DMS 273 (cell line): Measurements from ENCODE around the gene DRICH1.
"Not testable (repeated sequence)": the region's sequence is repeated elsewhere in the genome, so short reads cannot be mapped to it uniquely, and the experiment has no call there.

Source experiments
- DNase-seq: peaks from one replicate; lab custom pipeline; 2025; ENCODE audit not compliant: unreplicated experiment; lab: John Stamatoyannopoulos, UW

Gene DRICH1, protein sequence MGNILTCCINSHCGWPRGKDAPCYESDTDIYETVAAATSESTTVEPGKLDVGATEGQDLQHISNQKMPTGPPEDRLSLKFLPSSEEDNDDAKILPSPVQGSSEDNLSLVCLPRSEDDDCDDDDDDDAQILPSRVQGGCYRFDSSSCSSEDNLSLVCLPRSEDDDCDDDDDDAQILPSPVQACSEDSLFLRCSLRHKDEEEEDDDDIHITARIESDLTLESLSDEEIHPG

DNA sequence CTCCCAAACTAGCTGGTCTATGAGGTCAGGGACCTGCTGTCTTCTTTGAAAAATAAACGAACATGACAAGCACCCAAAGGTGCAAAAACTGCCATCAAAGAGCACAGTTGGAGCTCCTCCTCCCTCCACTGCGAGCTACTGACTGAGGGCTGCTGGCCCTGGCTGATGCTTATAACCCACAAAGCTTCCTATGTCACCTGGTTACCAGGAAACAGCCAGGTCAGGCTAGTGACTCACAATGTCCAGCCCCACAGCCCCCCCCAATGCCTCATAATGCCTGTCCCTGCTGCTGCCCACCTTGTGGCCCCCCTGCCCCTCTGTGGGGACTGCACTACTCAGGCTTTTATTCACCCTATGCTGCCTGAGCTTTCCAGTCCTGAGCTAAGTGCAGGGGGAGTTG, at the start of gene DRICH1:
Gene DRICH1 (minus strand): TSS at position 144 of the 400 bp plus-strand sequence. CDS start 298 bp downstream, outside the sequence.
- DNase-seq = no peak

DNA sequence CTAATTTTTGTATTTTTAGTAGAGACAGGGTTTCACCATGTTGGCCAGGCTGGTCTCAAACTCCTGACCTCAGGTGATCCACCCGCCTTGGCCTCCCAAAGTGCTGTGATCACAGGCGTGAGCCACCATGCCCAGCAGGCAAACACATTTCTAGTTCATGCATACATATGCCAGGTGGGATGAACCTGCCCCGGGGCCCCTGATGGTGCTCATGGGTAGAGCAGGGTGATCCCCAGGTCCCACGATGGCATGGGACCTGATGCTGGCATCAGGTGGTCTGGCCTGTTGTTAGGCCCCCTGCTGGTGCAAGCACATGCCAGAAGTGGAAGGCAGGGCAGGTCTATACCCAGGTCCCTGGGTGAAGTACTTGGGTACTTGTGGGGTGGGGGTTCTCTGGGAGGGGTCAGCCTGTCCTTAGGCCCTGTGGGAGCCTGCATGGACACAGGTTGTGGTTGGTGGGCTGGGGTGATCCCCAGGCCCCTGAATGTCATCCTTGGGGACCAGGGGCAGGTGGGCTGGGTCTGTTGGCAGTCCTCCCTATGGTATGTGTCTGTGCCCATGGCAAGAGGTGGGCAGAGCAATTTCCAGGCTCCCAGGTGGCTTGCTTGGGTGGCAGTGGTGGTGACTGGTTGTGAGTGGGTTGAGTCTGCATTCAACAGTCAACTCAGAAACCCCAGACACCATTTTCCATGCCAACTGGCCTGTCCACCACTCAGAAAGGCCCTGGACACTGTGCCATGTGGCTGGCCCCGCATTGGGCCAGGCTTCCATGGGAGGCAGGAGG, 49.1 kb upstream of the DRICH1 start:
- no peak for DNase-seq

DNA sequence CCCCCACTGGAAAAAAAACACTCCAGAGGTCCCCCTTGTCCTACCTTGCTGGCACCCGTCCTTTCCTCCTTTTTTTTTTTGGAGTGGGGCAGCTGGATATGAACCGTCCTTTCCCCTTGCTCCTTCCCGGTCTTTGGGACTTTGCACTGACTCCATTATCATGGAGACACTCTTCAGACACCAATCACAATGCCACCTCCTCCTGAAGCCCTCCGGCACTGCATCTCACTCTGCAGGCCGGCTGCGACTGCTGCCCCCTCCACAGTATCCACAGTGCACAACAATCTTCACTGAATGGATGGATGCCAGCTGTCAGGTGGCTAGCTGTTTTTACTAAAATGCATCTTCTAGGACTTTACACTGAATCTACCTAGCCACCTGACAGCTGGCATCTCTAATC, 46.0 kb upstream of the DRICH1 start:
- DNase-seq = peak; percentile 66

DNA sequence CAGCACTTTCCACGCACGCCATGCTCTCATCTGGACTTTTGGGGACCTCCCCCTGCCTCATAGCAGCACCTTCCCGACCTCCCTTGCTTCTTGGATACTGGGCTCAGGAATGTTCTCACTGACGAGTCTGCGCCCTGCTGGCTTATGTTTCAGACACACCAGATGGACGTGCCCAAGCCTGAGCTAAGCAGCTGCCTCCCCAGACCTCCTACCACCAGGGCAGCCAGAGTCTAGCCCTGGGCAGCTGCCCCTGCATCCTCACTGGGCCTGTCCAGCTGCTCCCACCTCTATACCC, 45.5 kb upstream of the DRICH1 start:
- peak; percentile 82 for DNase-seq

DNA sequence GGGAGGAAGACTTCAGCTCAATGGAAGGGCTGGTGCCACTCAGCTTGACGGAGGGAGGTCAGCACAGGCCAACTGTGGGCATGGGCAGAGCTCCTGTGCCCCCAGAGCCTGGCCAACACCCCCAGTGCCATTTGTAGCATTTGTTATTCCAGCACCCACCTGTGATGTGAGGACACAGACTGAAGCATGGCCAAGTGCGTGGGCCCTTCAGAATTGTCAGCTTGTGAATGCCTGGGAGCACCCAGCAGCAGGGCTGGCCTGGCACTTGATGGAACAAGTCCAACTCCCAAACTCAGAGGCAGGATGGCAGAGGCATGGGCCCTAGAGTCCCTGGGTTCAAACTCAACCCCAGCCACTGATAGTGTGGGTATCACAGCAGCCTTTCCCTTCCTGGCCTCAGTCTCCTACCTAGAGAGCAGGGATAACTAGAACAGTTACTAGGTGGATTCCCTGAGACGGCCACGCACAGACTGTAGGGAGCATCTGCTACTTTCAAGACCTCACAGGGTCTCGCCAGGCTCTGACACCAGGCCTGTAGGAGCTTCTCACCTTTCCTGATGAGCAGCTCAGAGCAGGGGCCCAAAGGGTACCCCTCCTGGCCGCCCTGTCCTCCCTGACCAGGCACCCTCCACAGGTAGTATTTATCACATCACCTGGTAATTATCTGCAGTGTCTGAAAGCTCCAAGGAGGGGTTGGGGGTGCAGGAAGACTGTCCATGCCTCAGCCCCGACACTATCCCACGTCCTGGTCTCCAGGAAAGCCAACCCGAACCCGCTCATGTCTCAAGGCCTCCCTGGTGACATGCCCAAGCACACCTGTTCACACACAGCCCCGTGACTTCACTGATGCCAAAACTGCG, 45.0 kb upstream of the DRICH1 start:
- DNase-seq = peak; percentile 10

DNA sequence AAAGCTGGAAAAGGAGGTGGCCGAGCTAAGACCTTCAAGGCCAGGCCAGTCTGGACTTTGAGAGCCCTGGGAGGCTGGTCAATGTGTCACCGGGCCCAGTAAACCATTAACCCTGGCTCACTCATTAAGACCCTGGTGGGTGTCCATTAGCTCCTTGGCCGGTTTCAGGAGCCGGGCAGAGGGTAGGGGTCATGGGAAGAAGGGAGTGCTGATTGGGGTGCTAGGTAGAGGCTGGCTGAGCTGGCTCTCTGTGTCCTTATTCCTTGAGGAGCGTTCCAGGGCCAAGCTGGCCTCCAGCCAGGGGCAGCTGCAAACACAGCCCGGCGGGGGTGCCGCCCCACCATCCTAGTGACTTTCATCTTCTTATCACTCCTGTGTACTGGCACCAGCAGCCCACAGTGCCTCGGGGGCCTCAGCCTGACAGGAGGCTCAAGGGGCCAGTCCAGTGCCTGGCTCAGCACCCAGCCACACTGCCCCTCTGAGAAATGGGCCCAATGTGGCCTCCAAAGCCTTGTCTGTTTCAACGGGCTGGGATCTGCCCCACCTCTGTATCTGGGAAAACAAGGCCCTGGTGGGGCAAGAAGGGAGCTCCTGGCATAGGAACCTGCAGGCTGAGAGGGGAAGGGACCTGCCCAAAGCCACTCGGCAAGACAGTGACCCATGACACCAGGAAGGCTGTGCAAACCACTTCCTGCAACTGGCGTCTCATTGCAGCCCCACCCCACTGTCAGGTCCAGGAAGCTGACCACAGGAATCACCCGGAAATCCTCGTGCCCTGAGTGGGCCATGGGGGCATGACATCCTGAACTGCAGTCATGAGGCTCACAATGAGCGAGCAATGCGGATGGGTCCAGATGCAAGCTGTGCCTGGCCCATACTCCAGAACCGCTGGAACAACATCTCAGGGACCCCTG, 43.6 kb upstream of the DRICH1 start:
- peak; percentile 58 for DNase-seq

DNA sequence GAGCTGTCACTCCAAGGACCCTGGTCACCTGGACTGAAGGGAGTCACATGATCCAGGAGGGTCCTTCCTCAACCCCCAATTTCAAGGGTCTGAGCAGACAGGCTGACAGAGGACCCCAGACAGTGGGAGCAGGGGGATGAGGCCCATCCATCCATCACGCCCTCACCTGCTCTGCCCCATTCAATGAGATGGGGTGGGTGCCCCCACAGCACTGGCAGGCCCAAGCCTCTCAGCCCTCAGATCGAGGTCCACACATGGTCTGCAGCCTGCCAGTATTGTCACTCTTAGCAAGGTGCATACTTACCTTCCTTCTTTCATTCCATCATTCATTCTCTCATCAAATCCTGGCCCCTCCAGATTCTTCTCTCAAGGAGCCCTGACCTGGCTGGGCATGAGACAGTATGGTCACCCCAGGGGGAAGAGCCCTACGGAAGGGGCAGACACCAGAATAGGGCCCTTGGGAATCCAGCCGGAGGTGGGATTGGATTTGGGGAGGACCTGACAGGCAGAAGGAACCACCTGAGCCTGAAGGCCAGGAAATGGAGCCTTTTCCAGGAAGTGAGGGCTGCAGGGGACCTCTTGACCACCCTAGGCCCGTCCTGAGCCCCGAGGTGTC, 42.9 kb upstream of the DRICH1 start:
- not testable (repeated sequence) for DNase-seq

DNA sequence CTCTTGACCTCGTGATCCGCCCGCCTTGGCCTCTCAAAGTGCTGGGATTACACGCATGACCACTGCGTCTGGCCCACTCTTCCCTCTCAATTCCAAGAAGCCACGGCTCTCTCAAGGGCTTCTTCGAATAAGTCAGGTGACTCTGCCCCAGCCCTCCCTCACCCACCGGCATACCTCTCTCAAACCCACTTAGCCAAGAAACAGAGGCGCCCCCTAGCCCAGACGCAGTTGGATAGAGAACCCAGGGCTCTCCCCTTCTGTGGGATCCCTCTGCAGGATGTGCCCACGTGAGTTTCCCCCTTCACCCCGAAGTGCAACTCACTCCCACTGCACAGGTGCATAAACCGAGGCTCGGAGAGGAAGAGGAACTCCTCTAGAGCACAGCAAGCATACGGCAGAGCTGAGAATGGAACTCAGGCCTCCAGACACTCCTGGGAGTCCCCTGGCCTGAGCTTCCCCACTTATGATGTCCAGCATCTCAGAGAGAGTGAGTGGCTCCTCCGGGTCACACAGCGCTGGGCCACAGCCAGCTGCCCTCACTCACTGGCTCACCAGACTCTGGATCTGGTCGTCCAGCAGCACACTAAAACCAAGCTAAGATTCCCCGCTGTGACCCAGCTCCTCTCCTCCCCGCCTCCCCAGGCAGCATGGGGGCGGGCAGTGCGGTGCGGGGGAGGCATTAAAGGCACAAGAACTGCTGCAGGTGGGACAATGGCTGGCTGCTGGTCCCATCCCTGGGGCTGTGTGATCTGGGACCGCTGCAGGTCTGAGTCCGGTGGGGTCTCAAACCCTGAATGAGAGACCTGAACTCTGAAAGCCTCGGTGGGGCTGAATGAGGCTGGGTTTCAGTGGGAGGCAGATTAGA, 41.9 kb upstream of the DRICH1 start:
- no peak for DNase-seq

DNA sequence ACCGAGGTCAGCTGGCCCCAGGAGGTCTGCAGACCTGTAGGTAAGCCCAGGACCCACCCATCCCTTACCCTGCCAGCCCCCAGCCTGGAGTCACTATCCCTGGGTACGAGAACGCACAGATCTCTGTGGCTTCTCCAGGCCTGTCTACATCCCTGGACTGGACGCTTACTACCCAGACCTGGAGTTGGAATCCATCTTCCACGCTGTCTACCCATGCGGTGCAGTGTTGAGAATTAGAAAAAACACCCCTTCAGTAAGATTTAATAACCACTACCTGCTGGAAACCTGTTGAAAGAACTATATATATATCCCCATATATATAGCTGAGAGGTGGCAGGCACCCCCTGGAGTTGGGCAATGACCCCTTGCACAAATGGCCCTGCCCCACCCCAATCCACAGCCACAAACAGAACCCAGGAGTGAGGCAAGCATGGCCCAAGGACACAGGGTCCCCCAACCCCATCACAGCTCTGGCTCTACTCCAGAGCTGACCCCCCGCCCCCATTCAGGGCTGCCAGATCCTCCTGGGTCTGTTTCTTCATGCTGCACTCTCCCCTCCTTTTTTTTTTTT, 41.0 kb upstream of the DRICH1 start:
- DNase-seq = no peak

DNA sequence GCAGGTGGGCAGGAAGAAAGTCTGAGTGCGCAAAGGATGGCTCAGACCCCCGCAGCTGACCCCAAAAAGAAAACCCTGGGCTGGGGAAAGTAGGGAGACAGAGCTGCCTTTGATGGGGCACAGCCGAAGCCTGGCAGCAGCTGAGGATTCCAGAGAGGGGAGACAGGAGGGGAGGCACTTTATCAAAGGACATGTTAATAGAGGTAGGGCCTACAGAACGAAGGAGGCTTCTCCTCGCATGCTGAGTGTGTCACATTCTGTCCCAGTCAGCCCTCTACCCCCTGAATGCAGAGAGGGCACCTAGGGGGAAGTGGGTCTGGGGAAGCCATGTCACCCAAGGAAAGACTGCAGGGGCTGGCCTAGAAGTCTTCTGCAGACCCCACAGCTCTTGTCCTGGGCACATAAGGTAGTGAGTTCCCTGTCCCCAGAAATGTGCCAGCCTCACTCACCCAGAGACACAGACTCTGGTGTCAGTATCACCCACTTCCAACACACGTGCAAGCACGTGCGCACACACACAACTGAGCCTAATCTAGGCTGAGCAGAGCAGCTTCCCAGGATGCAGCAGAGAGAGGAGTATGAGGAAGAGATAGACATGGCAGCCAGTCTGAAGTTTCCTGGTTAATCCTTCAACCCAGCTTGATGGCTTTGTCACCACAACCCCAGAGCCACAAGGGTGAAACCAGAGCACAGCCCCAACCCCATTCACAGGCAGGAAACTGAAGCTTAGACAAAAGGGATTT, 40.4 kb upstream of the DRICH1 start:
- not testable (repeated sequence) for DNase-seq

DNA sequence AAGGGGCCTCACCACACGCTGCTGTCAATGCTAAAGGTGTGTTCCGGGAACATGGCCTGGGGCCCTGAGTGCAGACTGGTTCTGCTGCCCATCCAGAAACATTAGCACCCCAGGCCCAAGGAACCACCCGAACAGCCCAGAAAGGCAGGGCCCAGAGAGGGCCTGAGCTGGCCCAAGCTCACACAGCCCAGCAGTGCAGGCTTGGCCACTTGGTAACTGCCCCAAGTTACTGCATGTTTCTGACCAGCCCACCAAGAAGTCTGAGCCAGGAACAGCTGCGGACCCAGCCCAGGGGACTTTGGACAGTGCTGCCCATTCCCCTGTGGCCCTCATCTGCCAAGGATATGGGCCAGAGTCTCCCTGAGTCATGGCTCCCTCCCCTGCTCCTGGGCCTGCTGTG, 39.3 kb upstream of the DRICH1 start:
- not testable (repeated sequence) for DNase-seq

DNA sequence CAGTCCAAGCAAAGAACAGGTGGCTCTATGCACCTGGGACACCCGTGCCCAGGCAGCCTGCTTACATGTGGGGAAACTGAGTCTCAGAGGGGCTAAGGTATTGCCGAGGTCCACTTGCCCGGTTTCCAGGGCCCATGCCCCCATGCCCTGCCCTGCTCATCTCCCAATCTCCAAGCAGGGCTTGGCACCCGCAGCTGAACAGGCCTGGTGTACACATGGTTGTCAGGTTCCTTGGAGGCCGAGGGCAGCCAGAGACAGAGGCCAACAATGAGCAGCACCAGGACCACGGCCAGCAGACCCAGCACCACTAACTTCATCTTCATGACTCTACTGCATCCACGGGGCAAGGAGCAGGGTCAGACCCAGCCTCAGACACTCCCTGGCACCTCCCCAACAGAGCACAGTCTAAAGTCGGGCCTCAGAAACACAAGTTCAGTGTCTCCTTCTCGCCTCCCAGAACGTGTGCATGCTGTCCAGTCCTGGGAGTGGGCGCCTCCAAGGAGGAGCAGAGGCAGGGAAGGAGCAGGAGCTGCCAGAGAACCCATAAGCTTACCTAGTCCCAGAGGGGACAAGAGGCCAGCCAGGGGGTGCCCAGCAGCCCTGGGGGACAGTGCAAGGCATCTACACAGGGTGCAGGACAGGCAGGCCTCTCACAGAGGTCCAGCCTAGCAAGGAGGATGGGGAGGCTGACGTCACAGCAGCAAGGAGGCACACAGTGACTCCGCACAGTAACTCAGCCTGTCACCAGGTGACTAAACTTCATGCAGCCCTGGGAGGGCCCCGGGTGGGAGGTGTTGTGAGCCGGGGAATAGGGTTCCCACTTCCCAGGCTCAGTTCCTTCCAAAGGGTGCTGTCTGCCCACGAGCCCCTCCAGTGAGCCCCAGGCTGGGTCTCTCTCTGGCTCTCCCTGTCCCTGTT, 38.5 kb upstream of the DRICH1 start:
- no peak for DNase-seq

DNA sequence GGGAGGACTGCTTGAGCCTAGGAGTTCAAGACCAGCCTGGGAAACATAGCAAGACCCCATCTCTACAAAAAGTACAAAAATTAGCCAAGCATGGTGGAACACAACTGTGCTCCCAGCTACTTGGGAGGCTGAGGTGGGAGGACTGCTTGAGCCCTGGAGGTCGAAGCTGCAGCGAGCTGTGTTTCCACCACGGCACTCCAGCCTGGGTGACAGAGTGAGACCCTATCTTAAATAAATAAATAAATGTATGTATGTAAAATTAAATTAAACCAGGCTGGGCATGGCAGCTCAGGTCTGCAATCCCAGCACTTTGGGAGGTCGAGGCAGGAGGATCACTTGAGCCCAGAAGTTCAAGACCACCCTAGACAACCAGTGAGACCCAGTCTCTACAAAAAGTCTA, 28.3 kb upstream of the DRICH1 start:
- not testable (repeated sequence) for DNase-seq

DNA sequence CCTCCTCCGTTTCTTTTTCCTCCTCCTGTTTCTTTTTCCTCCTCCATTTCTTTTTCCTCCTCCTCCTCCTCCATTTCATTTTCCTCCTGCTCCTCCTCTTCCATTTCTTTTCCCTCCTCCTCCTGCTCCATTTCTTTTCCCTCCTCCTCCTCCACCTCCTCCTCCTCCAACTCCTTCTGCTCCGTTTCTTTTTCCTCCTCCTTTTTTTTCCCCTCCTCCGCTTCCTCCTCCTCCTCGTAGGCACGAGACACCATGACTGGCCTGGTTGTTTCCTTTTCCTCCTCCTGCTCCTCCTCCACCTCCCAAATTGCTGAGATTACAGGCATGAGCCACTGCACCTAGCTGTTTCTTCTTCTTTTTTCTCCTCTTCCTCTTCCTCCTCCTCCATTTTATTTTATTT, 25.6 kb upstream of the DRICH1 start:
- no peak for DNase-seq

DNA sequence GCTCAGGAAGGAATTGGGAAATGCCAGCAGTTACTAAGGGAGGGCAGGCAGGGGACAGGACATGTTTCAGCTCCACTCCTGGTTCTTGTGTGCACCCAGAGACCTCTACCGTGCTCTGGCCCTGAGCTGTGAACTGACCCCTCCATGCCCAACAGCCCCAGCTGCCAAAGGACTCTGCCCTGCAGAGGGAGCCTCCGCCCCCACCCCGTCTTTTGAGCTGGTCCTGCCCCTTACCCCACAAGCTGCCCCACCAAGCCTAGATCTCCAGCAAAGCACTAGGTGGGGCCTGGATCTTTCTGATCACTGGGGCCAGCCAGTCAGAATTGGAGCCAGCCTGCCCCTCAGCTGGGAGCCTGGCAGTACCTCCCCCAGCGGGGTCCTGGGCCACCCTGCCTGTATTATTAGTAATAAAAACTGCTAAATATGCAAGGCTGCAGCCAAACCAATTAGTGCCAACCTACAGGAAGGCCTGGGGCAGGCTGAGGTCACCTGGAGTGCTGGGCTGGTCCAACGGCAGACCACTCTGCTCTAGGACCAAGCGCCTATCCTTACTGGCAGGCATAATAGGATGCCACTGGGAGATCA, 23.9 kb upstream of the DRICH1 start:
- no peak for DNase-seq

DNA sequence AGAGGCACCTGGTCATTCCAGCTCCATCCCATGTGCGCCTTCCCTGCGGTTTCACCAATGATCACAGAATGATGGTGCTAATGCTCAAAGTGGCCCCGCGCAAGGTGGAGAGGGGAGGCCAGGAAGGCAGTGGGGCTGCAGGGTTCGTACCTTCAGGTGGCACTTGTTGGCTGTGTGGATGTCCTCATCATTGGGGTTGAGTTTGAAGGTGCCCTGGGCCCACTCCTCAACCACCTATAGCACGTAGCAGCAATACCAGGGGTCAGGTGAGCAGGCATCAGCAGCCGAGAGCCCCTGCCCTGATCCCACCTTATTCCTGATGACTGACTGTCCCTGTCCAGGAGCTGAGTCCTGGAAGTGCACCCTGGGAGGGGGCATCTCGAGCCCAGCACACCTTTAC, 20.6 kb upstream of the DRICH1 start:
- no peak for DNase-seq

DNA sequence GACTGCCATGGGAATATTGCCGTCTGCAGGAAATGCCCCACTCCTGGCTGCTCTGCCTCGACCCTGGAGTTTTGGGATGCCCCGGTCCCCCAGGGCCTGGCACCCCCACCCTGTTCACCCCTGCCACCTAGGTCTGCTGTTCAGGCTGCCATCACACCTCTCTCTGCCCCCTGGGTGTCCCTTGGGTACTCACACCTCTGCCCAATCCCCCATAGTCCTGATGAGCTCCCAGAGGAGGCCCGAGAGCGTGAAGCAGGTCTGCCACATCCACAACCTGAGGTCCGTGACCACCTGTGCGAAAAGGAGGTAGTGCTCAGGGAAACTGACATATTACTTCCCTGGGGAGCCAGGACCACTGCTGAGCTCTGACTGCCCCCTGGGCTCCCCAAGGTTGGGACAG, 20.2 kb upstream of the DRICH1 start:
- DNase-seq = no peak
